ENCODE measurements around the gene OSBPL1A.

The OSBPL1A gene

DNA sequence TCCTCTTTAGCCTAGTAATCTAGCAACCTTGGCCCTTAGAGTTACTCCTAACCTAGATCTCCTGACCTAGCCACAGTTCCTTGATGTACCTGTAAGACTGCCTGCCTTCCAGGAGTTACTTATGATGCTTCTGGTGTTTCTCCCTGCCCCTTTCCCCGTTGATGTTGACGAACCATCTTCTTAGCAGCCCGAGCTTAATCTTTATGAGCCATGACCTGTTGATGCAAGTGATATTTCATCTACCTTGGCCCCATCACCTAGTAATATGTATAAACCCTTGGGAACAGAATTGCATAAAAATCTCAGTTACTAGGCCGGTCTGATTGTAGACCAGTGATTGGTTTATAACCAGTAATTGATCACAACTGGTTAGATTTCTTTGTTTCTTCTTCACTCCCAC, 31.6 kb upstream of the OSBPL1A start:
- Histone ChIP-seq H3K36me3 (no peaks in the 10 kb centered on the region), H3K4me3 (ENCODE audit: low read depth, low read length) (no peak overlapping the region), H3K27me3 (no peaks in the 10 kb centered on the region), H3K4me1 (no peaks in the 10 kb centered on the region), H3K9me3 (no peaks in the 10 kb centered on the region)
- TF ChIP-seq, protein P1, sequence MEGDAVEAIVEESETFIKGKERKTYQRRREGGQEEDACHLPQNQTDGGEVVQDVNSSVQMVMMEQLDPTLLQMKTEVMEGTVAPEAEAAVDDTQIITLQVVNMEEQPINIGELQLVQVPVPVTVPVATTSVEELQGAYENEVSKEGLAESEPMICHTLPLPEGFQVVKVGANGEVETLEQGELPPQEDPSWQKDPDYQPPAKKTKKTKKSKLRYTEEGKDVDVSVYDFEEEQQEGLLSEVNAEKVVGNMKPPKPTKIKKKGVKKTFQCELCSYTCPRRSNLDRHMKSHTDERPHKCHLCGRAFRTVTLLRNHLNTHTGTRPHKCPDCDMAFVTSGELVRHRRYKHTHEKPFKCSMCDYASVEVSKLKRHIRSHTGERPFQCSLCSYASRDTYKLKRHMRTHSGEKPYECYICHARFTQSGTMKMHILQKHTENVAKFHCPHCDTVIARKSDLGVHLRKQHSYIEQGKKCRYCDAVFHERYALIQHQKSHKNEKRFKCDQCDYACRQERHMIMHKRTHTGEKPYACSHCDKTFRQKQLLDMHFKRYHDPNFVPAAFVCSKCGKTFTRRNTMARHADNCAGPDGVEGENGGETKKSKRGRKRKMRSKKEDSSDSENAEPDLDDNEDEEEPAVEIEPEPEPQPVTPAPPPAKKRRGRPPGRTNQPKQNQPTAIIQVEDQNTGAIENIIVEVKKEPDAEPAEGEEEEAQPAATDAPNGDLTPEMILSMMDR (IDR thresholded peaks at IDR 0.05; ENCODE audit: low read depth, low read length) = no peak
- no peak for DNase-seq

DNA sequence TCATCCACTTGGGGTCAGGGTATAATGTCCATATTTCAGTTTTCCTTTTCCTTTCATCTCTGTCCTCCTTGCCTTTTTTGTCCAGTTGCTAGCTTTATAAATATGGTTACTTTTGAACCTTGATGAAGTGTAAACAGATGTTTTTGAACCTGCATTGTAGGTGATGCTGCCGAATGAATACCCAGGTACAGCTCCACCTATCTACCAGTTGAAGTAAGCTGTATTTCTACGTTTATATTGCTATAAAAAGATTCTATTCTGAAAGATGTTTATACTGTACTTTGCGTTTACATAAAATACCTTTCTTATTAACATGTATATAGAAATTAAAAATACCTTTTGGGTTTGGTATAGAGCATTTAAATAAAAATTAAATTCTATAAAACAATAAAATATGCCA, 31.1 kb upstream of the OSBPL1A start:
- TF ChIP-seq, protein P1 (IDR thresholded peaks at IDR 0.05; ENCODE audit: low read depth, low read length) = 0 out of 2 replicates have a peak, but pooled peaks have one; percentile 2
- no peaks in the 10 kb centered on the region for H3K36me3 ChIP-seq
- no peaks in the 10 kb centered on the region for H3K4me1 ChIP-seq
- no peaks in the 10 kb centered on the region for H3K9me3 ChIP-seq
- no peak overlapping the region for H3K4me3 ChIP-seq (ENCODE audit: low read depth, low read length)
- no peak for DNase-seq
- no peaks in the 10 kb centered on the region for H3K27me3 ChIP-seq

DNA sequence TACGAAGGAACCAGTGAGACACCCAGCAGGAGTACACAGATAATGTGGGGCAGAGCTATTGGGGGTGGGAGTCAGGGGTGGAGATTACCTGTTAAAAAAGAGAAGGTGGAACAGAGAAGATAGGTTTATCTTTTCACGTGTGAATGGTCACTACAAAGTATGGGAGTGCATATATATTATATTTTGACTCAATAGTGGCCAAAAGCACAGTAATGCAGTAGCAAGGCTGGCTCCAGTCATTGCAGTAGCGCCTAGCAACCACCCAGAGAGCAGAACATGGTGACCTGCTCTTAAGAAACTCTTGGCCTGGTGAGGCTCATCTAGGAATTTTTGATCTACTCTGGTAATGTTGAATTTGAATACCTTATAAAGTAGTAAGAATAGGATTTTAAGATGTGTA, 29.9 kb upstream of the OSBPL1A start:
- Histone ChIP-seq H3K9me3 (no peaks in the 10 kb centered on the region), H3K4me3 (ENCODE audit: low read depth, low read length) (peak overlapping the region; percentile 68), H3K4me1 (no peaks in the 10 kb centered on the region), H3K36me3 (no peaks in the 10 kb centered on the region), H3K27me3 (no peaks in the 10 kb centered on the region)
- TF ChIP-seq, protein P1 (IDR thresholded peaks at IDR 0.05; ENCODE audit: low read depth, low read length) = no peak
- DNase-seq = no peak

DNA sequence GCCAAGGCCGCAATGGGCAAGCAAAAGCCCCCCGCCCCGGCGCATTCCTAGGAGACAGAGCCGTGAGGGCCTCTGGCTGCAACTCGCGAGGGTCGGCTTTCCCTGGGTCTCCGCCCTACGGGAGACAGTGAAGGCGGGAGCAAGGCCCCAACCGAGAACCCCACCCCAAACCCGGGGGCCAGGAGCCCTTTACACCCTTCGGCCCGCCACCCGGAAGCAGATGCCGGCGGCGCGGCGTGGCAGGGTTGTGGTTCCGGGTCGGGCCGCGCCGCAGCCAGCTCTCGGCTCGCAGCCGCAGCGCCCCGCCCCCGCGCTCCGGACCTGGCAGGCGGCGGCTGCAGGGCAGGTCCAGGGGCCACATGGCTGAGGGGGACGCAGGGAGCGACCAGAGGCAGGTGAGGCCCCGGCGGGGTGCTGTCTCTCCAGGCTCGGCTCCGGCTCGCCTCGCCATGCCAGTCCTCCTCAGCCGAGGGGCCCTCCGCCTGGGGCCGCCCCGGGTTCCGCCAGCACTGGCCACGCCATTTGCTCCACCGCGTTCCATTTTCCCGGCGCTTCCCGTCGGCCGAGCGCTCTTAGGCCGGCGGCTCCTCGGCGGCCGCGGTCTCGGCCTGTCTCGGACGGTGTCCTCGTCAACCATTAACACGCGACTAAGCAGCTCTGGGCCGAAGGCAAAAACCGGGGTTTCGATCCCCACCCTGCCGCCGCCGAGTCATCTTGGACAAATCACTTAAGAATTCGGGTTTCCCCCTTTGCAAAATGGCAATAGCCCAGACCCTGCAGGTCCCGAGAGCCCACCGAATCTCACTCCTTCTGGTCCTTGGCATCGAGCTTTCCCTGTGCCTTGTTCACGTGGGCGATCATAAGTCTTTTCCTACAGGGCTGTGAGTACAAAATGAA, 29.0 kb upstream of the OSBPL1A start, which contains the start of gene IMPACT:
TSS of gene IMPACT (plus strand) at position 273 of the 897 bp plus-strand sequence. CDS start at position 360, 87 bp downstream.
- H3K9me3 ChIP-seq = no peaks in the 10 kb centered on the region
- peak; percentile 87 for DNase-seq
- TF ChIP-seq, protein P1 (IDR thresholded peaks at IDR 0.05; ENCODE audit: low read depth, low read length) = no peak

DNA sequence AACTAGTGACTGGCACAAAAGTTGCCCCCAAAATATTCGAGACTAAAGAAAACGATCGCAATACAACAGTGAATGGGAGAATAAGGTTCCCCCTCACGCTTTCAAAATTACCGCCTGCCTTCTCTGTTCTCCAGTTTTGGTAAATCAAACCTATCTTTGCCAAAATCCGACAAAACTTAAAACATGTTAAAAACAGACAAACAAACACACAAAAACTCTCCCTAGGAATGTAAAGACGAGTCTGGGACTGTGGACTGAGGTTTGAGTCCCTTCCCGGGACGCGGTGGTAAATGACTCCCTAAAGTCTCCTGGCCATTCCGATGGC, 28.4 kb upstream of the OSBPL1A start:
- no peak for DNase-seq
- Histone ChIP-seq H3K4me3 (ENCODE audit: low read depth, low read length) (peak overlapping the region; percentile 68), H3K4me1 (no peaks in the 10 kb centered on the region), H3K36me3 (no peaks in the 10 kb centered on the region), H3K9me3 (no peaks in the 10 kb centered on the region), H3K27me3 (no peaks in the 10 kb centered on the region)
- TF ChIP-seq, protein P1 (IDR thresholded peaks at IDR 0.05; ENCODE audit: low read depth, low read length) = no peak

More for the DNA sequence above, 29.0 kb upstream of the OSBPL1A start, which contains the start of gene IMPACT:
- Histone ChIP-seq H3K4me3 (ENCODE audit: low read depth, low read length) (peak within 1 kb of the TSS; percentile 68), H3K4me1 (no peaks in the 10 kb centered on the region), H3K36me3 (no peaks in the 10 kb centered on the region), H3K27me3 (no peaks in the 10 kb centered on the region)

DNA sequence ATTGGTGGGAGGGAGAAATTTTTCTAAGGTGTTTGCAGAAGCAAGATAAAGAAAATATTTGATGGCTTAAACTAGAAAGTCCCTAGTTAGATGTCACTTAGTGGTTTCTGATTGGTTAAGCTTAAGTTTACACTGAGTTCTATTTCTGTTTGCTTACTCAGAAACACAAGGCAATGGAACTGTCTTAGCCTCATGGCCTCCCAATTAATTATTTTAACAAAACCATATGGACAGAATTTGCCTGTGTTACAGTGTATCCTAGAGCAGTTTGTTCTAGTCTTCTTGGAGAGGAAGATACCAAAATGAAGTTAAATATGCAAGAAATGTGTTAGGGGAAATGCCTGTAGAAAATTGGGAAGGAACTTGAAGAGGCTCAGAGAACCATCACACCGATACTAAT, 24.2 kb upstream of the OSBPL1A start:
- Histone ChIP-seq H3K36me3 (no peaks in the 10 kb centered on the region), H3K4me3 (ENCODE audit: low read depth, low read length) (no peak overlapping the region), H3K4me1 (no peaks in the 10 kb centered on the region), H3K27me3 (no peaks in the 10 kb centered on the region), H3K9me3 (no peaks in the 10 kb centered on the region)
- no peak for DNase-seq
- TF ChIP-seq, protein P1 (IDR thresholded peaks at IDR 0.05; ENCODE audit: low read depth, low read length) = no peak
